Astrocyte of the cerebellum (primary cell): ENCODE measurements around the gene HES3.

Experiments
- DNase-seq: peaks from one replicate; pipeline ENCODE4 v3.0.0-alpha.2; 2011; ENCODE audit warnings: low read depth
- H3K4me3 ChIP-seq: 2 replicates; pipeline ENCODE4 v1.5.1; 2011; ENCODE audit warnings: mild to moderate bottlenecking, low read depth, low read length, moderate library complexity
- in situ Hi-C: cut with HindIII; loops from 2 replicates; pipeline ENCODE4 v1.10.0; 2017; ENCODE audit warnings: low sequenced_read_pairs
- TF ChIP-seq, protein P1 (sequence below): IDR thresholded peaks from 2 replicates; pipeline ENCODE4 v1.5.1; 2012; ENCODE audit warnings: low read length, low read depth, moderate library complexity, mild to moderate bottlenecking; ENCODE audit errors: missing control alignments

Gene HES3

GRCh38 chr1:6251681-6252373, 7.8 kb downstream of the HES3 start:
- H3K4me3 ChIP-seq: no peak overlapping the region
- no peak for DNase-seq
- in situ Hi-C loops: no loop called here
- TF ChIP-seq, protein P1, sequence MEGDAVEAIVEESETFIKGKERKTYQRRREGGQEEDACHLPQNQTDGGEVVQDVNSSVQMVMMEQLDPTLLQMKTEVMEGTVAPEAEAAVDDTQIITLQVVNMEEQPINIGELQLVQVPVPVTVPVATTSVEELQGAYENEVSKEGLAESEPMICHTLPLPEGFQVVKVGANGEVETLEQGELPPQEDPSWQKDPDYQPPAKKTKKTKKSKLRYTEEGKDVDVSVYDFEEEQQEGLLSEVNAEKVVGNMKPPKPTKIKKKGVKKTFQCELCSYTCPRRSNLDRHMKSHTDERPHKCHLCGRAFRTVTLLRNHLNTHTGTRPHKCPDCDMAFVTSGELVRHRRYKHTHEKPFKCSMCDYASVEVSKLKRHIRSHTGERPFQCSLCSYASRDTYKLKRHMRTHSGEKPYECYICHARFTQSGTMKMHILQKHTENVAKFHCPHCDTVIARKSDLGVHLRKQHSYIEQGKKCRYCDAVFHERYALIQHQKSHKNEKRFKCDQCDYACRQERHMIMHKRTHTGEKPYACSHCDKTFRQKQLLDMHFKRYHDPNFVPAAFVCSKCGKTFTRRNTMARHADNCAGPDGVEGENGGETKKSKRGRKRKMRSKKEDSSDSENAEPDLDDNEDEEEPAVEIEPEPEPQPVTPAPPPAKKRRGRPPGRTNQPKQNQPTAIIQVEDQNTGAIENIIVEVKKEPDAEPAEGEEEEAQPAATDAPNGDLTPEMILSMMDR: no peak

DNA sequence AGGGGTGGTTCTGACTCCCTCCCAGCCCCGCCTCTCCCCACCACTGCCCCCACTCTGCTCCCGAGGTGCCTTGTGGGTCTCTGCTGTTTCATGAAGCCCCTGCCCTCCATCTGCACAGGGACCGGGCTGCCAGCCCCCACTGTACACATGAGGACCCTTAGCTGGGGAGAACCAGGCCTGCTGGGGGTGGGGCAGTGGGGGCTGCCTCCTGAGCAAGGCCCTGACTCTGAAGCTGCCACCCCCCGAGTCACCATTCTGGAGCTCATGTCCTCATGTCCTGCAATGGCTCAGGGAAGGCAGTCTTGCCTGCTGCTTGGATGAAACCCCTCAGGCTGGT, 8.4 kb downstream of the HES3 start:
- DNase-seq: no peak
- no peak overlapping the region for H3K4me3 ChIP-seq
- in situ Hi-C loops: no loop called here
- TF ChIP-seq, protein P1: no peak

- in situ Hi-C loops: no loop called here
- no peak overlapping the region for H3K4me3 ChIP-seq
- no peak for DNase-seq
- TF ChIP-seq, protein P1: no peak
These were observed 9.4 kb downstream of the HES3 start for GRCh38 chr1:6253380-6253779.

- no peak for DNase-seq
- no peak overlapping the region for H3K4me3 ChIP-seq
- TF ChIP-seq, protein P1: no peak
- in situ Hi-C loops: no loop called here
These were observed 10.7 kb downstream of the HES3 start for GRCh38 chr1:6254691-6255090.

DNA sequence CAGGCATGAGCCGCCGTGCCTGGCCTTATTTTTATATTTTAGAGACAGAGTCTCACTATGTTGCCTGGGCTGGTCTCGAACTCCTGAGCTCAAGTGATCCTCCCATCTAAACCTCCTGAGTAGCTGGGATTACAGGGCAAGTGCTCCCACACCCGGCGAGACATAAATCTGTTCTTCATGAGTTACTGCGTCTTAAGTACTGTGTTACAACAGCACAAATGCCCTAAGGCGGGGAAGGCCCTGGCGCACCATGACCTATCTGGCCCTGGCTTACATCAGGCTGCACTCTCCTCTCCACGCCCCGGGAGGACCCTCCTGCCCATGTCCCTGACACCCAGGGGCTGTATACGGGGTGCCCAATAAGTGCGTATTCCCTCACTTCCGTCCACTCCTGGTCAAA, 12.7 kb downstream of the HES3 start:
- DNase-seq: no peak
- in situ Hi-C loops: no loop called here
- TF ChIP-seq, protein P1: no peak
- no peak overlapping the region for H3K4me3 ChIP-seq

- no peak overlapping the region for H3K4me3 ChIP-seq
- no peak for DNase-seq
- TF ChIP-seq, protein P1: no peak
- in situ Hi-C loops: no loop called here
These were observed 13.6 kb downstream of the HES3 start for GRCh38 chr1:6257541-6258069.
